ENCODE measurements around the gene PYGB.

DNA sequence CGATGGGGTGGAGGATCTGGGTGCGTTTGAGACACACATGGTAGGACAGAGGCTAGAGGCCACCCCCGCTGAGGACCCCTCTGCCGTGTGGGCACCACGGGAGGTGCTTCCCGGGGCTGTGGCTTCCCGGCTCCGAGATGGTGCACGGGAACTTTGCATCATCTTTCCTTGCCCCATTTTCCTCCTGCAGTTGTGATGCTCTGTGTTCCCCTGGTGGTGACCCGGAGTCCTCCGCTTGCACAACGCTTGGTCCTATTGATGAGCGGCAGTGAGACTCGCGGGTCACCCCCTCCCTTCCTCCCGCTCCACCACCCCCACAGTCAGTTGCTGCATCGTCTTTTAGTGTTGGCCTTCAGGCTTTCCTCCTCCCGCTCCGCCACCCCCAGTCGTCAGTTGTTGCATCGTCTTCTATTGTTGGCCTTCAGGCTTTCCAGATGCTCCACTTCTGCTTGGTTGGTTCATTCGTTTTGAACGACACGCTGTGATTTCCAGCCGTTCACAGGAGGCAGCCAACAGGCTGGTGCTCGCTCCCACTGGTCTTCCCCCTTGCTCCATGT lies 37.3 kb downstream of the PYGB start:
- TF ChIP-seq POLR2AphosphoS5 (IDR thresholded peaks at IDR 0.05; ENCODE audit: low read depth, low read length) (no peak), POLR2A (IDR thresholded peaks at IDR 0.05; ENCODE audit: low read depth, low read length) (no peak), TAF1 (IDR thresholded peaks at IDR 0.05; ENCODE audit: low read depth, low read length) (no peak), PAX5 (IDR thresholded peaks at IDR 0.05; ENCODE audit: insufficient read depth, low read length, severe bottlenecking) (no peak), SPI1 (IDR thresholded peaks at IDR 0.05; ENCODE audit: low read depth, low read length) (no peak)
